GM18951 (cell line): ENCODE measurements around the gene IGLL5.
A peak's percentile ranks its signal among the peaks of the same experiment; 100 is the strongest.

Experiments used
- POLR2A ChIP-seq: IDR thresholded peaks from 4 replicates; pipeline ENCODE4 v1.6.1; 2011; ENCODE audit warnings: mild to moderate bottlenecking; ENCODE audit not compliant: insufficient read length, insufficient read depth; ENCODE audit errors: extremely low read depth
- in situ Hi-C: fragments of 300-500 bp; cut with MboI; formaldehyde crosslinking; loops from one replicate; pipeline ENCODE4 v1.12.0; 2022; ENCODE audit warnings: low sequenced_read_pairs, mixed read lengths, inconsistent platforms; ENCODE audit not compliant: unreplicated experiment

Gene IGLL5

DNA sequence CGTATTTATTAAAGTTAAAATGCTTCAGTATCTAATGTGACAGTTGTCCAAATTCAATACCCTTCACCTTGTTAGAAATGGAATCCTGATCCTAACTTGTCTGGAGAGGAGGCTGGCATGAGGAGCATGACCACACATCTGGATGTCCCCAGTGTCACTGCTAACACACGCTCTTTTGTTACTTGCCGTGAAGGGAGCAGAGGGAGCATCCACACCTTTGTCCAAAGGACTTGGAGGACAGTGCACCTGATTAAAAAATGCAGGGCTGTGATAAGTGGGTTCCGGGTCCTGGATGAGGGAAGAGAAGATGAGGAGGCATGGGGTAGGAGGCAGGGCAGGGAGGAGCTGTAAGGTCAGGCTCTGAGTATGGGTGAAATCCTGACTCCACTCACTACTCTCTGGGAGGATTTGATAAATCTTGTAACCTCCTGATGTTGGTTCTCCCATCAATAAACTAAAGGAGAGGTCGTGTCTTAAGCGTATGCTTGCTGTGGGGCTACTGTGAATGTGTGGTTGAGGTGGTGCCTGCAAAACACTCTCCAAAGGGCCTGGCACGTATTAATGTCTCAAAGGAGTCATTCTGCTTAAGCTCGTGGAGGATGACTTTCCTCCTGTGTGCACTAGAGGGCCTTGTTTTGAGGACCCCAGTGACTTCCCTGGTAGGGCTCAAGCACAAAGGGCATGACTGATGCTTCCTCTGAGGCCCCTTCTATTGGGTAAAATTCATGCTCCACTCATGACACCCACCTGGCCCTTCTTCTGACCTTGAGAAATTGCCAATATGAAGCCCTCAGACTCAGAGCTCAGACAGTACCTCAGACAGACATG is 16.8 kb upstream of the IGLL5 start:
- TF ChIP-seq POLR2A: no peak
- in situ Hi-C loops: no loop called here

DNA sequence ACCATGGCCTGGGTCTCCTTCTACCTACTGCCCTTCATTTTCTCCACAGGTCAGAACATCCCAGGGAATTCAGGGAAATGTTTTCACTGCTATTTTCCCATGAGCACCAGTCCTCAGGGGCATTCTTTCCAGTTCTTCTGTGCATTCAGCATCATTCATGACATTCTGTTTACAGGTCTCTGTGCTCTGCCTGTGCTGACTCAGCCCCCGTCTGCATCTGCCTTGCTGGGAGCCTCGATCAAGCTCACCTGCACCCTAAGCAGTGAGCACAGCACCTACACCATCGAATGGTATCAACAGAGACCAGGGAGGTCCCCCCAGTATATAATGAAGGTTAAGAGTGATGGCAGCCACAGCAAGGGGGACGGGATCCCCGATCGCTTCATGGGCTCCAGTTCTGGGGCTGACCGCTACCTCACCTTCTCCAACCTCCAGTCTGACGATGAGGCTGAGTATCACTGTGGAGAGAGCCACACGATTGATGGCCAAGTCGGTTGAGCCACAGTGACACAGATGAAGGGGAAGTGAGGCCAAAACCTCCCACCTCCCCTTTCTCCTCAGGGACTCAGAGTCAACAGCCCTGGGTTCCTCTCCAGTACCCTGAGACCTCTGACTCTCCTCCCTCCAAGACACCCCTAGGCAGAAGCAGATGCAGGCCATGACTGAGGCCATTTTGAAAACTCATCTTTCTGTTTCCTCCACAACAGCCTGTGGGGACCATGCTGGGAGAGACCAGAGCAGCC is 15.9 kb upstream of the IGLL5 start:
- in situ Hi-C loops: no loop called here
- TF ChIP-seq POLR2A: no peak

- no peak for TF ChIP-seq POLR2A
- in situ Hi-C loops: no loop called here
Measured at GRCh38 chr22:22872722-22873708, 14.6 kb upstream of the IGLL5 start.

DNA sequence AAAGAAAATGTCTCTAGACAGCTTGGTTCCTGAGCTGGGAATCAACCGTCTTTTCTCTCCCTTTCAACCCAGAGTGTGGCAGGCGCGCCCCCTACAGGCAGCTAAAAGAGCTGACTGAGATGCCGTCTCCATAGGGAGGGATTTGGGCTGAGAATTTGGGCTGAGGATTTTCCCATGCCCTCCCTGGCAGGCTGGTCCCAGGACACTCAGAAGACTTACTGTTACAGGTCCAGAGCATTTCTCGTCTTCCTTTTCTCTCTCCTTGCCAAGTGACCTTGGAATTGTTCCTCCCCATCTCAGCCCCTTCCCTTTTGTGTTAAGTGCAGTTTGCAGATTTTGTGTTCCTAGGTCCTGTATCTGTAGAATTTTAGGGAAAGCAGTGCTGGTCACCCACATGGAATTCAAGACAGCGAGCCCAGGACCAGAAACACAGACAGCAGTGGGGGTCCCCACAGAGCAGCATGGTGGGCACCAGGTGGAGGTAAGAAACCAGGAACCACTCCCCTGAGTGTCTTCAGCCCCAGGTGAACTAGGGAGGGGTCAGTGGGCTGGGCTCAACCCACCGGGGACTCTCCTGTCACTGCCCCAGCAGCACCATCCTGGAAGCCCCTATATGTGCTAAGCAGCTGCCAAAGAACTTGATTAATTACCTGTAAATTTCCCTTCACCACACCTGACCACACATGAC is 9.9 kb upstream of the IGLL5 start:
- in situ Hi-C loops: no loop called here
- no peak for TF ChIP-seq POLR2A

GRCh38 chr22:22878211-22878570 is 9.4 kb upstream of the IGLL5 start:
- in situ Hi-C loops: no loop called here

GRCh38 chr22:22878801-22879674 is 8.6 kb upstream of the IGLL5 start:
- in situ Hi-C loops: no loop called here

More at GRCh38 chr22:22878211-22878570, 9.4 kb upstream of the IGLL5 start:
- no peak for TF ChIP-seq POLR2A

GRCh38 chr22:22879675-22880155 is 7.9 kb upstream of the IGLL5 start:
- TF ChIP-seq POLR2A: no peak
- in situ Hi-C loops: no loop called here

More at GRCh38 chr22:22878801-22879674, 8.6 kb upstream of the IGLL5 start:
- TF ChIP-seq POLR2A: no peak

GRCh38 chr22:22880645-22881044 is 7.0 kb upstream of the IGLL5 start:
- in situ Hi-C loops: no loop called here
- no peak for TF ChIP-seq POLR2A

GRCh38 chr22:22881116-22882000 is 6.3 kb upstream of the IGLL5 start:
- in situ Hi-C loops: no loop called here
- no peak for TF ChIP-seq POLR2A

GRCh38 chr22:22882033-22882717 is 5.4 kb upstream of the IGLL5 start:
- in situ Hi-C loops: no loop called here
- peak; percentile 22 for TF ChIP-seq POLR2A

DNA sequence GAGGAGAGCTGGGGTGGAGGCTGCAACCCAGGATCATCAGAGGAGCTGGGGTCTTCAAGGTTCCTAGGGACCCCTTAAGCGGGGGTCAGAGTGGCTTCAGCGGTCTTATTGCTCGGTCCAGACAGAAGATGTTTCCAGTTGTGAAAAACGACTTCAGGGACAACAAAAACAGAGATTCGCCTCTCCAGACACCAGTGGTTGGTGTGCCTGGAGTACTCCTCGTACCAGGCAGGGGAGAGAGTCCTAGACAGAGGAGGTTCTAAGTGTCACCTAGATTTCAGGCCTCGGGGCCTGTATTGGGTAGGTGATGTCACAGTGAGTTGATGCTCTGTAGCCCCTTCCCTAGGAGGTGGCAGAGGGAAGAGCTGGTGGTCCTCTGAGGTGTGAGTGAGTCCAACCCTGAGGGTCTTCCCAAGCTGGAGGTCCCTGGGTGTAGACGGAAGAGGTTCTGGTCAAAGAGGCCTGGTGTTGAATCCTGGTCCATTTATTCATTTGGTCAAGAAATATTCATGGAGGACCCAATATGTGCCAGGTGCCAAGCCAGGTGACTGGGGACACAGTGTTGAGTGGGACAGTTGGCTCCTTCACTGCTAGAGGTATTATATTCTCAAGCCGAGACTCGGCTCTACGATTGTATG is 4.4 kb upstream of the IGLL5 start:
- in situ Hi-C loops: no loop called here
- no peak for TF ChIP-seq POLR2A
